Neural cell (in vitro differentiated cells): ENCODE measurements around the gene DBNDD1. TPM values are rescaled to one million over a fixed set of nuclear protein-coding genes. Genes with fewer than 3 reads are reported as not detected.
"Not testable (repeated sequence)": the region's sequence is repeated elsewhere in the genome, so short reads cannot be mapped to it uniquely, and the experiment has no call there.

Experiments
- H2AFZ ChIP-seq: fragments of 200-600, 300-800 bp; sonication (generic), shearing (Covaris generic); 2 replicates; pipeline ENCODE4 v1.6.0; 2014; ENCODE audit warnings: low read depth, mild to moderate bottlenecking, antibody characterized with exemption, low read length, moderate library complexity
- H3F3A ChIP-seq: fragments of 200-600 bp; shearing (Covaris generic); 2 replicates; pipeline ENCODE4 v1.6.1; 2016; ENCODE audit warnings: mild to moderate bottlenecking, moderate library complexity, mixed read lengths, antibody characterized with exemption, low read length; ENCODE audit not compliant: insufficient read depth, poor library complexity, severe bottlenecking
- H3K27ac ChIP-seq: fragments of 200-600, 300-800 bp; sonication (generic), shearing (Covaris generic); 2 replicates; pipeline ENCODE4 v1.5.1; 2014; ENCODE audit warnings: mild to moderate bottlenecking, low read length, moderate library complexity
- H3K27me3 ChIP-seq: fragments of 300-800, 200-600 bp; sonication (generic), shearing (Covaris generic); 2 replicates; pipeline ENCODE4 v1.6.0; 2014; ENCODE audit warnings: mild to moderate bottlenecking, low read depth, low read length, moderate library complexity; ENCODE audit not compliant: insufficient read depth
- H3K36me3 ChIP-seq: fragments of 300-800, 200-600 bp; sonication (generic), shearing (Covaris generic); 2 replicates; pipeline ENCODE4 v1.5.1; 2014; ENCODE audit warnings: mild to moderate bottlenecking, antibody characterized with exemption, low read length, moderate library complexity; ENCODE audit not compliant: insufficient read depth
- H3K4me2 ChIP-seq: fragments of 300-800, 200-600 bp; sonication (generic), shearing (Covaris generic); 2 replicates; pipeline ENCODE4 v1.6.0; 2014; ENCODE audit warnings: mild to moderate bottlenecking, low read length
- H3K4me3 ChIP-seq: fragments of 300-800, 200-600 bp; sonication (generic), shearing (Covaris generic); 2 replicates; pipeline ENCODE4 v1.5.1; 2014; ENCODE audit warnings: mild to moderate bottlenecking, low read length, moderate library complexity
- H3K79me2 ChIP-seq: fragments of 200-600 bp; shearing (Covaris generic); replicated peaks from 2 replicates; pipeline ENCODE4 v1.6.0; 2014; ENCODE audit warnings: mild to moderate bottlenecking, low read length, moderate library complexity; ENCODE audit not compliant: insufficient read depth
- H3K9ac ChIP-seq: fragments of 300-800, 200-600 bp; sonication (generic), shearing (Covaris generic); 2 replicates; pipeline ENCODE4 v1.6.1; 2016; ENCODE audit warnings: mild to moderate bottlenecking, low read length, mixed read lengths
- H3K9me2 ChIP-seq: fragments of 200-600 bp; shearing (Covaris generic); 2 replicates; pipeline ENCODE4 v1.6.1; 2016; ENCODE audit warnings: mild to moderate bottlenecking, low read length, mixed read lengths; ENCODE audit not compliant: insufficient read depth
- H3K9me3 ChIP-seq: fragments of 200-600, 300-800 bp; sonication (generic), shearing (Covaris generic); 2 replicates; pipeline ENCODE4 v1.6.1; 2016; ENCODE audit warnings: mild to moderate bottlenecking, mixed run types, low read length, moderate library complexity, mixed read lengths
- H4K20me1 ChIP-seq: fragments of 200-600 bp; shearing (Covaris generic); 2 replicates; pipeline ENCODE4 v1.6.1; 2016; ENCODE audit warnings: mild to moderate bottlenecking, mixed run types; ENCODE audit not compliant: insufficient read depth
- EP300 ChIP-seq: fragments of 450-650 bp; conservative IDR thresholded peaks from 2 replicates; pipeline ENCODE4 v1.6.1; 2014; ENCODE audit warnings: antibody characterized with exemption, mild to moderate bottlenecking, moderate library complexity; ENCODE audit not compliant: poor library complexity, severe bottlenecking
- EZH2 ChIP-seq: fragments of 200-600, 300-800 bp; shearing (Covaris generic), sonication (generic); IDR thresholded peaks from 2 replicates; pipeline ENCODE4 v1.6.1; 2014; ENCODE audit warnings: antibody characterized with exemption, low read length, borderline replicate concordance, mild to moderate bottlenecking; ENCODE audit not compliant: insufficient read depth, poor library complexity, severe bottlenecking
- MXI1 ChIP-seq: fragments of 450-650 bp; conservative IDR thresholded peaks from 2 replicates; pipeline ENCODE4 v1.6.1; 2014; ENCODE audit warnings: antibody characterized with exemption, mild to moderate bottlenecking; ENCODE audit not compliant: poor library complexity, severe bottlenecking
- RAD21 ChIP-seq: fragments of 450-650 bp; conservative IDR thresholded peaks from 2 replicates; pipeline ENCODE4 v1.6.1; 2014; ENCODE audit warnings: antibody characterized with exemption, mild to moderate bottlenecking, moderate library complexity
- SMC3 ChIP-seq: fragments of 450-650 bp; conservative IDR thresholded peaks from 2 replicates; pipeline ENCODE4 v1.6.1; 2014; ENCODE audit warnings: antibody characterized with exemption, mild to moderate bottlenecking, moderate library complexity; ENCODE audit not compliant: poor library complexity
- polyA plus RNA-seq: library from polyadenylated mRNA; depleted of rRNA; stranded (reverse); fragments of >200 nt; gene quantifications from 2 replicates; pipeline ENCODE4 v1.2.3, GENCODE V29; 2014
- TF ChIP-seq, protein P1 (sequence below): IDR thresholded peaks from 2 replicates; pipeline ENCODE4 v1.6.1; 2012; ENCODE audit warnings: borderline replicate concordance
- TF ChIP-seq, protein P2 (sequence below): fragments of 450-650 bp; IDR thresholded peaks from 2 replicates; pipeline ENCODE4 v1.5.1; 2014; ENCODE audit warnings: antibody characterized with exemption, mild to moderate bottlenecking, moderate library complexity; ENCODE audit not compliant: poor library complexity, severe bottlenecking

DBNDD1 gene
- polyA plus RNA-seq, 1 donor from 2014 or later = 15.4 TPM

DNA sequence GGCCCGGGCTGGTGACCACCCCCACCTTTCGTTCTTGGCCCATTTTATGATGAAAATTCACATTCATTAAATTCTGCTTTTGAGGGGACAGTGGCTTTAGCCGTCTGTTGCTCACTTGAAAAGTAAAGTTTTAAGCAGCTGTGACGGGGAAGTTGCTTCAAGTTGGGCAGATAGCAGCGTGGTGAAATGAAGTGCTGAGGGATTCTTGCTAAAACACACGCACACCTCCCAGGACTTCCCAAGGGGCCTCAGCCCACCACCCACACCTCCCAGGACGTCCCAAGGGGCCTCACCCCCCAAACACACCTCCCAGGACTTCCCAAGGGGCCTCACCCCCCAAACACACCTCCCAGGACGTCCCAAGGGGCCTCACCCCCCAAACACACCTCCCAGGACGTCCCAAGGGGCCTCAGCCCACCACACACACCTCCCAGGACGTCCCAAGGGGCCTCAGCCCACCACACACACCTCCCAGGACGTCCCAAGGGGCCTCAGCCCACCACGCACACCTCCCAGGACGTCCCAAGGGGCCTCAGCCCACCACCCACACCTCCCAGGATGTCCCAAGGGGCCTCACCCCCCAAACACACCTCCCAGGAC is 11.5 kb downstream of the DBNDD1 start:
- H3K79me2 ChIP-seq, H4K20me1 ChIP-seq, H3K9me3 ChIP-seq, H3K4me2 ChIP-seq, H3K9ac ChIP-seq, H2AFZ ChIP-seq, H3K36me3 ChIP-seq, H3K27me3 ChIP-seq, H3K9me2 ChIP-seq, H3F3A ChIP-seq, H3K27ac ChIP-seq, H3K4me3 ChIP-seq: not testable (repeated sequence)

DNA sequence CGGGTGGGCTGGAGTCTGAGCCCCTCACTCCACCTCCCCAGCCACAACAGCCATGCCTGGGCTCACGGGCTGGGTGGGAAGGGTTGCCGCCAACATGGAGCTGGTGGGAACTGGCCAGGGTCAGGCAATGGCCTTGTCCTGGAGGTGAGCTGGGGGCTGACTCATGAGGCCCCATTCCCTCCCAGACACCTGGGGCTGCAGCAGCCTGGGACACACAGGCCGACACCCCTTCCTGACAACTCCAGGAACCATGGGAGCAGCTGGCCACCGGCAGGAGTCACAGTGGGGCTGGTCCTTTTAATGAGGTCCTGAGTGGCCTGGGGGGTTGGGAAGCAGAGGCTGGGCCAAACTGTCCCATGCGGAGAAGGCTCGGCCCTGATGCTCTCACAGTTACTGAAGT is 12.2 kb downstream of the DBNDD1 start:
- no peak overlapping the region for H3K4me3 ChIP-seq

More for the DNA sequence above, 12.2 kb downstream of the DBNDD1 start:
- Histone ChIP-seq H2AFZ (no peak overlapping the region), H3K4me2 (no peak overlapping the region), H4K20me1 (no peaks in the 10 kb centered on the region), H3K27me3 (no peaks in the 10 kb centered on the region), H3K9ac (no peak overlapping the region), H3K9me3 (no peaks in the 10 kb centered on the region), H3K27ac (no peak overlapping the region), H3F3A (no peaks in the 10 kb centered on the region), H3K36me3 (no peaks in the 10 kb centered on the region), H3K79me2 (no peaks in the 10 kb centered on the region), H3K9me2 (no peaks in the 10 kb centered on the region)
- TF ChIP-seq MXI1 = no peak
- TF ChIP-seq, protein P1, sequence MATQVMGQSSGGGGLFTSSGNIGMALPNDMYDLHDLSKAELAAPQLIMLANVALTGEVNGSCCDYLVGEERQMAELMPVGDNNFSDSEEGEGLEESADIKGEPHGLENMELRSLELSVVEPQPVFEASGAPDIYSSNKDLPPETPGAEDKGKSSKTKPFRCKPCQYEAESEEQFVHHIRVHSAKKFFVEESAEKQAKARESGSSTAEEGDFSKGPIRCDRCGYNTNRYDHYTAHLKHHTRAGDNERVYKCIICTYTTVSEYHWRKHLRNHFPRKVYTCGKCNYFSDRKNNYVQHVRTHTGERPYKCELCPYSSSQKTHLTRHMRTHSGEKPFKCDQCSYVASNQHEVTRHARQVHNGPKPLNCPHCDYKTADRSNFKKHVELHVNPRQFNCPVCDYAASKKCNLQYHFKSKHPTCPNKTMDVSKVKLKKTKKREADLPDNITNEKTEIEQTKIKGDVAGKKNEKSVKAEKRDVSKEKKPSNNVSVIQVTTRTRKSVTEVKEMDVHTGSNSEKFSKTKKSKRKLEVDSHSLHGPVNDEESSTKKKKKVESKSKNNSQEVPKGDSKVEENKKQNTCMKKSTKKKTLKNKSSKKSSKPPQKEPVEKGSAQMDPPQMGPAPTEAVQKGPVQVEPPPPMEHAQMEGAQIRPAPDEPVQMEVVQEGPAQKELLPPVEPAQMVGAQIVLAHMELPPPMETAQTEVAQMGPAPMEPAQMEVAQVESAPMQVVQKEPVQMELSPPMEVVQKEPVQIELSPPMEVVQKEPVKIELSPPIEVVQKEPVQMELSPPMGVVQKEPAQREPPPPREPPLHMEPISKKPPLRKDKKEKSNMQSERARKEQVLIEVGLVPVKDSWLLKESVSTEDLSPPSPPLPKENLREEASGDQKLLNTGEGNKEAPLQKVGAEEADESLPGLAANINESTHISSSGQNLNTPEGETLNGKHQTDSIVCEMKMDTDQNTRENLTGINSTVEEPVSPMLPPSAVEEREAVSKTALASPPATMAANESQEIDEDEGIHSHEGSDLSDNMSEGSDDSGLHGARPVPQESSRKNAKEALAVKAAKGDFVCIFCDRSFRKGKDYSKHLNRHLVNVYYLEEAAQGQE = no peak
- no peak for TF ChIP-seq RAD21
- TF ChIP-seq EZH2 = no peak
- TF ChIP-seq, protein P2, sequence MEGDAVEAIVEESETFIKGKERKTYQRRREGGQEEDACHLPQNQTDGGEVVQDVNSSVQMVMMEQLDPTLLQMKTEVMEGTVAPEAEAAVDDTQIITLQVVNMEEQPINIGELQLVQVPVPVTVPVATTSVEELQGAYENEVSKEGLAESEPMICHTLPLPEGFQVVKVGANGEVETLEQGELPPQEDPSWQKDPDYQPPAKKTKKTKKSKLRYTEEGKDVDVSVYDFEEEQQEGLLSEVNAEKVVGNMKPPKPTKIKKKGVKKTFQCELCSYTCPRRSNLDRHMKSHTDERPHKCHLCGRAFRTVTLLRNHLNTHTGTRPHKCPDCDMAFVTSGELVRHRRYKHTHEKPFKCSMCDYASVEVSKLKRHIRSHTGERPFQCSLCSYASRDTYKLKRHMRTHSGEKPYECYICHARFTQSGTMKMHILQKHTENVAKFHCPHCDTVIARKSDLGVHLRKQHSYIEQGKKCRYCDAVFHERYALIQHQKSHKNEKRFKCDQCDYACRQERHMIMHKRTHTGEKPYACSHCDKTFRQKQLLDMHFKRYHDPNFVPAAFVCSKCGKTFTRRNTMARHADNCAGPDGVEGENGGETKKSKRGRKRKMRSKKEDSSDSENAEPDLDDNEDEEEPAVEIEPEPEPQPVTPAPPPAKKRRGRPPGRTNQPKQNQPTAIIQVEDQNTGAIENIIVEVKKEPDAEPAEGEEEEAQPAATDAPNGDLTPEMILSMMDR = no peak
- TF ChIP-seq SMC3 = no peak
- no peak for TF ChIP-seq EP300
